GM19240 (cell line): ENCODE results near the gene KRTAP4-7.
"Not testable (repeated sequence)": the region's sequence is repeated elsewhere in the genome, so short reads cannot be mapped to it uniquely, and the experiment has no call there.

ENCODE experiments used
- DNase-seq: peaks from one replicate; pipeline ENCODE4 v3.0.0; 2011; ENCODE audit warnings: low spot score; ENCODE audit not compliant: insufficient read length

Gene KRTAP4-7

DNA sequence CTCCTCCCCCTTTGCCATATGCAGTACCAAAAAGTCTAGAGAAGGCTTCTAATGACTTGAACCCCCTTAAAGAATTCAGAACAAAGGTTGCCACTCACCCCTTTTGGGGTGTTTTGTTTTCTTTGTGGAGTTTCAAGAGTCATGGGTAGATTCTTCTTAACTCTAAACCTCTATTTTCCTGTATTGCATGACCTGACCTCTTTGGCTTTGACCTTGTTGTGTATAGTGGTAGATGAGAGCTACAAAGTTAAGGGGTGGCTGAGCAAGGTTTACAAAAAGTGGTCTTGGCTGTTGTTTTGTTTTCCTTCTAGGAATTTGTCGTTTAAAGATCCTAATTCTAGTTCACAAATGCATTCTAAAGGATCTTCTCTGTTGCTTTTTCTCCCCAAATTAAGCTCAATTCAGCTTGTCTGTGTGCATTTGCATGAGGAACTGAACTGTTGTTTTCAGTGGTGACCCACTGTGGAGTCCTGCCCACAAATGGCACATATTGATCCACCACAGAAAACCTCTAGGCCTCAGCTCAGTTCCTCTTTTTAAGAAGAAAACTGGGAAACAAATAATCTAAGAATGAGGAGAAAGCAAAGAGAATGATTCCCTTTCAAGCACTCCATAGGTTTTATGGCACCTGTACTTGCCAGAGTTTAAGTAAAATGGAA lies 24.9 kb downstream of the KRTAP4-7 start:
- not testable (repeated sequence) for DNase-seq

DNA sequence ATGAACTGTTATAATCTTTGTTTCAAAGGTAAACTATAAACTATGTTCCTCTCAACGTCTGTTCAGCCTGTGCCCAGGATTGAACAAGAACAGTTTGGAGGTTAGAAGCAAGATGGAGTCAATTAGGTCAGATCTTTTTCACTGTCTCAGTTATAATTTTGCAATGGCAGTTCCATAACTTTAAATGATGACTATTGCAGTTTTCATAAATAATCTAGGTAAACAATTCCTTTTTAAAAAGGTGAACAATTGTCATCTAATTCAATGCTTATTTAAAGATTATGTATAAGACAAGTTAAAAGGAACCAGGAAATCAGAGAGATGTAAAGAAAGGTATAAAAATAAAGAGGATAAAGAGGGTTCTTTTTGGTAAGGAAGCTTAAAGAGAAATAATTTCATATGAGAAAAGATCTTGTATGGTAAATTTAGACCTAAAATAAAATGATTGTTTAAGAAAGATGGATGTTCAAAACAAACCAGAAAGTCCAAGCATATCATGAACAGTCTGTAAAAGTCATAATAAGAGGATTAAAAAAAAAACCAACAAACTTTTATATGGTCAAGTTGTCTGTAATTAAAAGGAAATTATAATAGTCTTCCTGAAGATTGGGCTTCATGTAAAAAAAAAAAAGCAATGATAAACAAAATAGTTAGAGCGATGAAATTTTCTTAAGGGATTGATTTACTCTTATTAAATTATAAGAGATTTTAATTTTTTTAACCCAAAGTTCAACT lies 27.4 kb downstream of the KRTAP4-7 start:
- DNase-seq = no peak

DNA sequence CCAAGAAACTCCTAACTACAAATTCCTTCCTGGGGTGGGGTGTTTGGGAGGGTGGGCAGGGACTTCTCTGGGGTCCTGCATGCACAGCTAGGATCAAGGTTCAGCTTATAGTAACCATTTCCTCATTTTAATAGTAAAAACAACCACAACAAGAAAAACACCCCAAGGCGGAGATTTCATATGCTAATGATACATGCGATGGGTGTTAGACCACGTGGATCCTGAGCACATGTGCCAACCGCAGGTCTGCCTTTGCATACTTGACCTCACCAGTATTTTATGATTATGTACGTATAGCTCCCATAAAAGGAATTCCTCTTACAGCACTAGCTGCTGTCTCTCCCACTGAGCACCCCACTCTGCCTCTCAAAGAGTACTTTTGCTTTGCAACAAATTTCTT lies 32.3 kb downstream of the KRTAP4-7 start:
- no peak for DNase-seq

DNA sequence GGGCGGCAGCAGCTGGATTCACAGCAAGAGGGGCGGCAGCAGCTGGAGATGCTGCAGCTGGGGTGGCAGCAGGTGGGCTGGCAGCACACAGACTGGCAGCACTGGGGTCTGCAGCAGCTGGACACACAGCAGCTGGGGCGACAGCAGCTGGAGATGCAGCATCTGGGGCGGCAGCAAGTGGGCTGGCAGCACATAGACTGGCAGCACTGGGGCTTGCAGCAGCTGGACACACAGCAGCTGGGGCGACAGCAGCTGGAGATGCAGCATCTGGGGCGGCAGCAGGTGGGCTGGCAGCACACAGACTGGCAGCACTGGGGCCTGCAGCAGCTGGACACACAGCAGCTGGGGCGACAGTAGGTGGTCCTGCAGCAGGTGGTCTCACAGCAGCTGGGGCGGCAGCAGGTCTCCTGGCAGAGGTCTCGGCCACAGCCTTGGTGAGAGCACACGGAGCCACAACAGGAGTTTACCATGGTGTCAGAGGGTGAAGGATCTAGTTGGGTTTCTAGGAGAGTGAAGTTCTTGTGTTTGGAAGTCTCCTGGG lies 34.0 kb downstream of the KRTAP4-7 start, which contains the start of gene KRTAP4-11:
TSS of gene KRTAP4-11 (minus strand) at position 528 of the 541 bp plus-strand sequence. CDS start at position 470, 58 bp downstream.
- not testable (repeated sequence) for DNase-seq

DNA sequence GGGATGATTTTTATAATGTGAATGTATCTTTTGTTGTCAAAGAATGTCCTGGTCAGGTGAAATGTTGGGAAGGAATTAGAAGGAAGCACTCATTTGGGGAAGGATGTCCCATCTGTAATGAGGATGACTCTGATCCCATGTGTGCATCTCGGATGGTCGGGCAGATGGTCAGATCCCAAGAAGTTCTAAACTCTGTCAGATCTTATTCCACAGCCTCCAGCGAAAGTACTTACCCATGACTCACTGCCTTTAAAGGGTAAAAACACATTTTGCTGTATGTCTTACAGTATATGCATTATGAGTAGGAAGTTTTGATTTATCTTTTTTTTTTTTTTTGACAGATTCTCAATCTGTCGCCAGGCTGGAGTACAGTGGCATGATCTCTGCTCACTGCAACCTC lies 34.8 kb downstream of the KRTAP4-7 start:
- DNase-seq = no peak

DNA sequence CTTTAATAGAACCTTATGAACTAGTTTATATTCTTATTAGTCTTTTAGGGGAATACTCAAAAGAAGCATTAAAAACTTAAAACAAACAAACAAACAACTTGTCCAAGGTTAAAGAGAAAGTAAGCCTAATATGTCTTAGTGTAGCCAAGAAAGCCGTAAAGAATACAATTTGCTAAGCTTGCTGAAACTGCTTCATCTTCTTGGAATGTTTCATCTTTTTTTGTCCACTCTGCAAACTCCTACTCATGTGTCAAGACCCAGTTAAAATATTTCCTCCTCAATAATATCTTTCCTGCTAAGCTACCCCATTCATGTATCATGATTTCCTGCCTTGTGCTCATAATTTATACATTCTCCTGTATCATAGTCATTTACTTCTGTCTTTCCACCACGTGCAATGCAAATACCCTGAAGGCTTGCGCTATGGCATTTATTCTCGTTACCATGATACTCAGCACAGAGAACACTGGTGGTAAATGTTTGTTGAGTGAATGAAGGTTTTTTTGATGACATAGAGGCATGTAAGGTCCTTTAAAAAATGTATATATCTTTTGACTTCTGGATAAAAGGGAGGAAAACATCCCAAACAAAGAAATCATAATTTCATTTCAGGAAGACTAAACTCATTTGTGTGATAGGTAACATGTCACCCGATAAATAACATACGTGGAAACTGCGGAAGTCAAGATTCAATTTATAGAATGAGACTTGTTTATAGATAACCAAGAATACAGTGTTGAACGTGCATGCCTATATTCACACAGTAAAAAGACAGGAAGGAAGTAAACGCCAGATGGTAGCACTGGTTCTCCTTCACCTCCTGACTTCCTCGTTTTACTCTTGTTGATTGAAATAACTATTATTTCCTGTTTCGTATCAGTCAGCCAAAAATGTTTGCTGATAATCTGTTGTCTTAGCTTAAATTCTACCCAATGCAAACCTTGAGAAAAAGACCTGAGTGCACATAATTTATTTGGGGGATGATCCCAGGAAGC lies 36.0 kb downstream of the KRTAP4-7 start:
- DNase-seq = not testable (repeated sequence)

DNA sequence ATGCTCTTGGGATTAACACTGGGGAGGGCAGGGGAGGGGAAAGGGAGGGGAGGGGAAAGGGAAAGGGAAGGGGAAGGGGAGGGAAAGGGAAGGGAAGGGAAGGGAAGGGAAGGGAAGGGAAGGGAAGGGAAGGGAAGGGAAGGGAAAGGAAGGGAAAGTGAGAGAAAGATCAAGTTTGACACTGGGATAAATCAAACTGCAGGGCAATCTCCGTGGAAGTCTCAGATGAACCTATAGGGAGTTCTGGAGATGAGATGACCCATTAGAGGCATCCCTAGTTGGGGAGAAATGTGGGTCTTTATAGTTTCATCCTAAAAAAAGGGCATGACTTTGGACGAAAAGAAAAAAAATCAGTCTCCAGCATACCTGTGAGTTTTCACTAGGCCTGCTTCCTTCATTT lies 37.8 kb downstream of the KRTAP4-7 start:
- no peak for DNase-seq

DNA sequence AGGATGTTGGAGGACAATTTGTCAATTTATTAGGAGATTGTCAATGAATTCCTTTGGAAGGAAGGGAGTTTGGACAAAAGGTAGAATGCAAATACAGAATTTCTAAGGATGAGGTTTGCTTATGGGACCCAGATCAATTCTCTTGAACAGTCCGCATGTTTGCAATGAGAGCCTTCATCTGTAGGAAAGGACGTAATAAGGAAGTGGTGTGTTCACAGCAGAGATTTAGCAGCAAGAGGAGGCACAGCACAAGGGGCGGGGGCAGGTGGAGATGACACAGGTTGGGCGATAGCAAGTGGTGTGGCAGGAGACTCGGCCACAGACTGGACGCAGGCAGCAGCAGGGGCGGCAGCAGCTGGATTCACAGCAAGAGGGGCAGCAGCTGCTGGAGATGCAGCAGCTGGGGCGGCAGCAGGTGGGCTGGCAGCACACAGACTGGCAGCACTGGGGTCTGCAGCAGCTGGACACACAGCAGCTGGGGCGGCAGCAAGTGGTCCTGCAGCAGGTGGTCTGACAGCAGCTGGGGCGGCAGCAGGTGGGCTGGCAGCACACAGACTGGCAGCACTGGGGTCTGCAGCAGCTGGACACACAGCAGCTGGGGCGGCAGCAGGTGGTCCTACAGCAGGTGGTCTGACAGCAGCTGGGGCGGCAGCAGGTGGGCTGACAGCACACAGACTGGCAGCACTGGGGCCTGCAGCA lies 39.5 kb downstream of the KRTAP4-7 start:
- DNase-seq = not testable (repeated sequence)

DNA sequence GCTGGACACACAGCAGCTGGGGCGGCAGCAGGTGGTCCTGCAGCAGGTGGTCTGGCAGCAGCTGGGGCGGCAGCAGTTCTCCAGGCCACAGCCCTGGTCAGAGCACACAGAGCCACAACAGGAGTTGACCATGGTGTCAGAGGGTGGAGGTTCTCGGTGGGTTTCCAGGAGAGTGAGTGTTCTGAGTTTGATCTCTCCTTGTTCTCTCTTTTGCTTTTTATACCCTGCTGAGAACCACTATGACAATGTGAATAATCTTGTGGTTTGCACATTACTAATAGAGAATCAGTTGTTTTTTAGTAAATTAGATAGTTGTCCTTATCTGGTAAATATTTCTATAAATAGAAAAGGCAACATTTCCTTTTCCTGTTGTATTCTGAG lies 40.0 kb downstream of the KRTAP4-7 start, which contains the start of gene KRTAP4-12:
TSS of gene KRTAP4-12 (minus strand) at position 192 of the 381 bp plus-strand sequence. CDS start at position 132, 60 bp downstream.
- not testable (repeated sequence) for DNase-seq

DNA sequence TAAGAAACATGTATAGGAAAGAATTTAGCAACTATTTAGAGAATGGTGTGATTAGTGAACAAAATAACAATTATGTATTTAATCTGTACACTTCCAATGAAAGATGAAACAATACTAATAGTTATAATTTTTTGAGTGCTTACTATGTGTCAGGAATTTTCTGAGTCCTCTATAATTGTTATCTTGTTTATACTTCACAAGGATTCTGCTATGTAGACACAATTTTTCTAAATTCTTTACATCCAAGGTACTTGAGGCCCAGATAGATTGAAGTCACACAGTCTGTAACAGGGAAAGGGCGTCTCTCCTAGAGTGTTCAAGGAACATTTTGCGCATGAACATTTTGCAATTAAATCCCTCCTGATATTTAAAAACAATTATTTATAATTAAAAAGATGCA lies 41.1 kb downstream of the KRTAP4-7 start:
- no peak for DNase-seq

DNA sequence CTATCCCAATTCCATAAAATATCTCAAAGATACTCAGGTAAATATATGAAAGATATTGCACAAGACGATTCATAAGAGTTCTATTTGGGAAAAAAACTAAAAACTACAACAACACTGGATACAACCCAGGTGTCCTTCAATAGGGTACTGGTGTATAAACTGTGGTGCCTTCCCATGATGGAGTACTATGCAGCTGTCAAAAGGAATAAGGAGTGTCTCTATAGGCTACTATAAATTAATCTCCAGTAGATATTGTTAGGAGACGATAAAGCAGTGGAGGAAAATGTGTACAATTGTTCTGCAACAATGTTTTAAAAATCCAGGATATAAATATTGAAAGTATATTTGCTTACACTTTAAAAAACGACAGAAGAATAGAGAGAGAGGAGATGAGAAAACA lies 42.5 kb downstream of the KRTAP4-7 start:
- no peak for DNase-seq

DNA sequence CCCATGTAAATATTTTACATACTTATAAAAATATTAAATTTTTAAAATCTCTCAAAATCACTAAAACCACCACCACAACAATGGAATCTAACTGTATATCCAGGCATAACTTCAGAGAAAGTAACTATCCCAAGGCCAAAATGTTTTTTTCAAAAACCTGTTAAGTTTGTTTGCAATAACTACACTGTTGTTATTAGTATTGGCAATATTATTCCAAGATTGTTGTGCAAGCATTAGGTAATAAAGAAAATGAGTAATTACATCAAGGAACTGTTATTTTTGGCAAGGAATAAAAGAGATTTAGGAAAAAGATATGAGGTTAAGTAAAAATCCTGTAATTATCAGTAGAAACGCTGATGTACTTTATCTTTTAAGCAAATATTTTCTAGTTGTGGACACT lies 43.4 kb downstream of the KRTAP4-7 start:
- no peak for DNase-seq

DNA sequence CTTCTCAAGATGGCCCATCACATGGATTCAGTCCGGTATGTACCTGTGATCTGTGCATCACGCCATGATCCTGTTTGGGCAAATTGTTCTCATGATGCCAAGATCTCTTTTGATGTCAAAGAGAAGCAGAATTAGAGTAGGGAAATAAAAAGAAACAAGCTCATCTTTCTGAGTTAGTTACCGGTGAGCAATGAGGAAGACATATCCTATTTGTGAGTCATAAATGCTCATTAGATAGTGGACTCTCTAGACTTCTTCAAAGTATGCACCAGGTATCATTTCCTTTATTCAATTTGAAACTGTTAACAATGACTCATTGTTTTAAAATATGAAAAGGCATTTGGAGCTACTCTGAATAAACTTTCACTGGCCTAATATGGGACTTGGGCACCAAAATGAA lies 48.0 kb downstream of the KRTAP4-7 start:
- no peak for DNase-seq

DNA sequence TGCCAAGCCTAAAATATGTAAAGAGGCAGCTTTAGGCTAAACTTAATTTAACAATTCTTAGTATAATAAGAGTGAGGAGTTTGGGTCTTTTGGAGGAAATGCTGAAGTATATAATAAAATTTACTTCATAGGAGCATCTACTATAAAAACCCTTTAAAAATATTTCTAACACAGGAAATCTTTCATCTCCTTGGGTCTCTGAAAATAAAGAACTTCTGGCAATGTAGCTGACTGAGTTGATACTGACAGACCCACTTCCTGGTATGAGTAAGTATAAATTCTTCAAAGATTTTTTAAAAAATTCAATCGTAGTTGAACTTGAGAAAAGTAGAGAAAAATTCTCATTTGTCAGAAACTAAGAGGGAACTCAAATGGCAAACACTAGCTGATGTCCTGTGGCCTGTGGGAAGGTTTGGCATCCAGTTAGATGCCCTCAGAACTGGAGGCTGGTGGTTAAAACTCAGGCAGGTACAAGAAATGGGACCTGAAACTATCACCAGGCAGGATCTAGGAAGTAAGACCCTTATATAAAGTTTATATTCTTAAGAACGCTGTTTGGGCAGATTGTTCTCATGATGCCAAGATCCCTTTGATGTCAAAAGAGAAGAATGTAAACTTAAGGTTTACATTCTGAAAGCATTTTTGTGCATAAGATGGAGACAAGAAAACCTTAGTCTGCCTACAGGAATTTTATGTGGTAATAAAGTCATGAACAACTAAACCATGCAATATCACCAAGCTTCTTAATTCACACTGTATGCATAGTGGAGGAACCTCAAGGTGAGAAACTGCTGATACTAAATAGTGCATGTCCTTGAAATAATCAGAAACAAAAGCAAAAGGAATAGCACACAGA lies 50.2 kb downstream of the KRTAP4-7 start:
- DNase-seq = no peak
